NCI-H128 (cell line): ENCODE measurements around the gene ANKLE1.

Experiments used
- DNase-seq: peaks from one replicate; lab custom pipeline; 2025; ENCODE audit not compliant: unreplicated experiment; lab: John Stamatoyannopoulos, UW

ANKLE1 gene

DNA sequence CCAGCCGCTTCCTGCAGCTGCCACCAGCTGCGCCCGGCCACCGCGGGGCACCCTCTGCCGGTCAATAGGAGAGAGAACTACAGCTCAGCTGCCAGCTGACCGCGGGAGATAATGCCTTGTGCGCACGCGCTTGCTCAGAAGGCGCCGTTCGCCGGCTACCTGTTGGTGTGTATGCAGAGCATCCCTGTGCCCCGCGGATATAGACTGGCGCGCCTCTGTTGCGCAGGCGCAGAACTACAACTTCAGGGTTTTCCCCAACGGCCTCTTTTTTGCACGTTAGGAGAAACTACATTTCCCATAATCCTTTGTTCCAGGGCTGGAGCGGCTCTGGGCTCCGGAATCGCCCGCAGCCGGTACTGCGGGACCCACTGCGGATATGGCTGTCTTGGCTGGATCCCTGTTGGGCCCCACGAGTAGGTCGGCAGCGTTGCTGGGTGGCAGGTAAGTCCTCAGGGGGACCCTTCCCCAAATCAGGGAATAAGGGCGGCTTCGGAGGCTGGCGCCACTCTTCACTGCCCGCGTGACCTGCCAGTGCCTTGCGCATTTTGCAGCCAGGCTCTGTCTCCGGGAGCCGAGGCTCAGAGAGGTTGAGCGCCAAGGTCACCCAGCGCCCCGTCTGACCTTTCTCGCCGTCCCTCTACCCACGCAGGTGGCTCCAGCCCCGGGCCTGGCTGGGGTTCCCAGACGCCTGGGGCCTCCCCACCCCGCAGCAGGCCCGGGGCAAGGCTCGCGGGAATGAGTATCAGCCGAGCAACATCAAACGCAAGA lies 24.0 kb downstream of the ANKLE1 start, which contains the start of gene MRPL34:
TSS of gene MRPL34 (plus strand) at position 356 of the 768 bp plus-strand sequence. CDS start at position 377, 21 bp downstream.
- peak; percentile 96 for DNase-seq

- no peak for DNase-seq
Measured at GRCh38 chr19:17306285-17306714, 24.6 kb downstream of the ANKLE1 start.

DNA sequence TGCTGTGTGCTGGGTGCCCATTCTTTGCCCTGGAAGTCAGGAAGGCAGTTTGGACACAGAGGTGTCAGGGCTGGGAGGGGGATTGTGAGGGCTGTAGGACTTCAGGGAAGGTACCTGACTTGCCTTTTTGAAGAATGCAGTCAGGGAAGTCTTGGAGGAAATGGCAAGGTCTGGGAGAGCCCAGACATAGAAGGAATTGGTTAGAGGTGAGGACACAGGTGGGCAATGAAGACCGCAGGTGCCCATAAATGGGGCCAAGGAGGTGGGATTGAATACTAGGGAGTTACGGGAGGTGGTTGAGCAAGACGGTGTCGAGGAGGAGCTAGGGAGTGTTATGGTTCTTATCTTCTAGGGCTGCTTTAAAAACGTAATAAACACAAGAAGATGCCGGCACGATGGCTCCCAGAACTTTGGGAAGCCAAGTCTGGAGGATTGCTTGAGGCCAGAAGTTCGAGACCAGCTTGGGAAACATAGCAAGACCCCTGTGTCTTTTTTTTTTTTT lies 26.2 kb downstream of the ANKLE1 start:
- no peak for DNase-seq

GRCh38 chr19:17309198-17309964 lies 27.7 kb downstream of the ANKLE1 start, which contains the start of gene DDA1:
Gene DDA1 (plus strand): TSS chr19:17309563. CDS start chr19:17309655, 92 bp downstream.
- DNase-seq = peak; percentile 97

- no peak for DNase-seq
Measured at GRCh38 chr19:17309965-17310461, 28.3 kb downstream of the ANKLE1 start.

GRCh38 chr19:17311455-17312188 lies 29.9 kb downstream of the ANKLE1 start:
- no peak for DNase-seq

GRCh38 chr19:17312189-17313113 lies 30.8 kb downstream of the ANKLE1 start:
- no peak for DNase-seq

GRCh38 chr19:17314007-17314593 lies 32.4 kb downstream of the ANKLE1 start:
- DNase-seq = no peak

DNA sequence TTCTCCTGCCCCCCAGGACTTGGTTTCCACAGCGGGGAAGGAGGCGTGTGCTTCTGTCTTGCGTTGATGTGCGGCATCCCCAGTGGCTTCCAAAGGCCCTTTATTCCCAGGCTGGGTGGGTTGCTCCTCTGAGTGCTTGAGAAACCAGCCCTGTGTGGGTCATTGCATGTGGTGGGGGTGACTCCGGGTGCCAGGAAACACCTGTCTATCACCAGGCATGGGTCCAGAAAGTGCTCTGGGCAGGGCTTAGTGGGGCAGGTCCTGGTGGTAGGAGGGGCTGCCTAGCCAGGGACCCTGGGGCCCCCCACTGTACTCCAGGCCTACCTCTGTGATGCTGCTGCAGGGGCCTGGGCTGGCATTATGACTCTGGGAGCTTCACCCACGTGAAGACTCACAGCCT lies 37.3 kb downstream of the ANKLE1 start:
- DNase-seq = no peak

DNA sequence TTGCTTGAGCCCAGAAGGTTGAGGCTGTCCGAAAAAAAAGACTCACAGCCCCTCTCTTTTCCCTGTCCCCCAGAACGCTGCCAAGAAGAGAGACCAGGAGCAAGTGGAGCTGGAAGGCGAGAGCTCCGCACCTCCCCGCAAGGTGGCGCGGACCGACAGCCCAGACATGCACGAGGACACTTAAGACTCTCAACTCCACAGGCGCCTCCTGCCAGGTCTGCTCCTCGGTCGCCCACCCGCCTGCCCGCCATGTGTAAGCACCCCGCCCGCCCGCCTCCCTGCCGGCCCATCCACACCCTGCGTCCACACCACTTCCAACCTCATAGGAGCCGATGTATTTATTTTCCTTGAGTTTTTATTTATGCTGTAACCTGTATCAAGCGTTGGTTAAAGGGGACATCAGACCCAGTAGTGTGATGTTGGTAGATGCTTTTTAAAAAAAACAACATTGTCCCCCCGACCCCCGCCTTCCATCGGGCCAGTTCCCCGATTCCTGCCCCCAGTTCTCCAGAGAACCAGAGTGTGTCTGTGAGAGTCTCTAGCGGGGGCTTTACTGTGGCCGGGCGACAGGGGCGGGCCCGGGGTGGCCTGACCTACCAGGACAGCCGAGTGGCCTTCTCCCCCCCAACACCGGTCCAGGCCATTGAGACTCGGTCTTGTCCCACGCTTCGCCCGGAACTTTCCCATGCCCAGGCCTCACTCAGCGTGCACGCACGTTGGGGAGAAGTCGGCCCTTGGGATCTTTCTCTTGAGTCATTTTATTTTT lies 38.0 kb downstream of the ANKLE1 start:
- no peak for DNase-seq

DNA sequence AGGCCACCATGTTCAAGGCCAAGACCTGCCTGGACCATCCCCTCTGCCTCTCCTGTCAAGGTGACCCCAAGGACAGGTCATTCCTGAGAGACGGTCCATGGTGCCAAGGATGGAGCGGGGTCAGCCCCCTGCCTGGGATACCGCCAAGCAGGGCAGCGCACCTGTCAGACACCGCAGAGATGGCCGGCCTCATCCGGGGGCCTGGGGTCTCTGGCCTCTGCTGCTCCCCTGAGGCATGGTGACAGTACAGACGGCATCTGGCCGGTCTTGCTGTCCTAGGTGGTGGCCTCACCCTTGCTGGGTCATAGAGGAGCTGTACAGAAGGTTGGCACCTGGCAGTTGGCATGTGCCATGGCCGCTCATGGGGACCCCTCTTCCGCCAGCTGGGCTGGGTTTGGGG lies 38.7 kb downstream of the ANKLE1 start:
- DNase-seq = no peak

DNA sequence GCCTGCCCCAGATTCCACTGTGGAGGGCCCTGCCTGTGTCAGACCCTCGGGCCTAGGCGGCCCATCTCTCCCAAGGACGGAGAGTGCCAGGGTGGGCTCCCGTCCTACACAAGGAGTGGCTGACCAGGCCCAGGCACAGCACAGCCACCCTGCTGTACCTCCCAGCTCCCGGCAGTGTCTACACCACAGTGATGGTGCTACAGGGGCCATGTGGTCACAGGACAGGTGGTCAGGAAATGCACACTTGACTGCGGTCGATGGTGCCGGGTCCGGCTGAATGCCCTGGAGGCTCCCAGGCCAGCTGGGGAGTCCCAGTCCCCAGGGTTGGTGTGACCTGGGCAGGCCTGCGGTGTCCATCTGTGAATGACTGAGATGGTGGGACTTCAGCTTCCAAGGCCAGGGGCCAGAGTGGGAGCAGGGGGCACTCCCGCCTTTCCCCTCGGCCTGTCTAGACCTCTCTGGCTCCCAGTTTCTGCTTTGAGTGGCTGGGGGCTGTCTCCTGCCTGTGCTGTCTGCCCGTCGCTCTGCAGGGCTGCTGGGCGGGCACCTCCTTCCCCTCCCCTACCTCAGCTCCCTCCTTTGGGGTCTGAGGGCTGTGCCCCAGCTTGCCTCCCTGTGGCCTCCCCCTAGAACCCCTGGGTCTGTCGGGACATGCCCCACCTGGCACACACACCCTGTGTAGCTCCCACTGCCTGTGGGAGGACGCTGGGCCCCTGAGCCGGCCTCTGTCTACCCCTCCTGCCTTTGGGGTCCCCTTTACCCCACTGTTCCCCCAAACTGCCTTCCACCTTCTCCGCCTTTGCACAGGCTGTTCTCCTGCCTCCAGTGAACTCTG lies 40.2 kb downstream of the ANKLE1 start:
- DNase-seq = no peak

GRCh38 chr19:17322854-17323253 lies 41.2 kb downstream of the ANKLE1 start:
- DNase-seq = no peak

DNA sequence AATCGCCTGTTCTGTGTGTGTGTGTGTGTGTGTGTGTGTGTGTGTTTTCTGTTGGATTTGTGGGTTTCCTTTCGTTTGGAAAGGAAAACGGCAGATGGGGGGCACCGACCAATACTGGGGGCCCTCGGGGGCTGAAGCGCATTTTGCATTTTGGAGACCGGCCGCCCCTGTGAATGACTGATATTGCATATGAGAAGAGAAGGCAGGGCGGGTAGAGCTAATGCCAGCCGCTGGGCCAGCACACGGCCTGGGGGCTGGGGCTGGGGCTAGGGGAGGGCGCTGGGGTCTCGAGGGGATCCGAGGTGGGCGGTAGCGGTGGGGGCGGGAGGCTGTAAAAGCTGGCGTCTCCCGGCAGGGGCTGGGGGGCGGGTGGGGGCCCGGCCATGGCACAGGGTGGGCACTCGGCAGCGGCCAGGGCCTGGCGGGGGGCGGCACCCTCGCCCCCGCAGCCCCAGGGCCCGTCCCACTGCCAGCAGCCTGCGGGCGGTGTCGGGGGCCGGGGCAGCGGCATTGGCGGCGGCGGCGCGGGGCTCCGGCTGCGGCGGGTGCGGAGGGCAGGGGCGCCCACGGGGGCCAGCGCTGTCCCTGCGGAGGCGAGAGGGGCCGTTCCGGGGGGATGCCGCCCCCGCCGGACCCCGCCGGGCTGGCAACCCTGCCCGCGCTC lies 41.7 kb downstream of the ANKLE1 start:
- no peak for DNase-seq

DNA sequence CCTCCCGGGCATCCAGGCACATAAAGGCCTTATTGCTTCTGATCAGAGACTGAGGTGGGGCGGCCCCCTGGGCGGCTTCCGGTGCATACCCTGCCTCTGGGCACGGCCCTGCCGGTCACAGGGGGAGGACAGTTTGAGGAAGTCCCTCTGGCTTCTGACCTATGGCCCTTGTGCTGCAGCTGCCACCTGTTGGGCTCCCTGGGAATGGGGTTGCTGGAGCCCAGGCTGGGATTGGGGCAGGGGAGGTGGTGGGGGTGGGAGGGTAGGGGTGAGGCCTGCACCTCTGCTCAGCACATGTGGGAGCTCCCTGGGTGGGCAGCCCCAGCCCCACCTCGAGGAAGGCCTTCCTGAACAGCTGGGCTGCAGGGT lies 42.2 kb downstream of the ANKLE1 start:
- DNase-seq = no peak

GRCh38 chr19:17324357-17325114 lies 42.8 kb downstream of the ANKLE1 start:
- no peak for DNase-seq

GRCh38 chr19:17325133-17325532 lies 43.4 kb downstream of the ANKLE1 start:
- no peak for DNase-seq
